ENCODE results near the gene OPCML.

Gene OPCML

GRCh38 chr11:133046252-133046651 lies 486.0 kb downstream of the OPCML start:
- TF ChIP-seq CTCF (IDR thresholded peaks at IDR 0.05; ENCODE audit: control insufficient read depth, insufficient read depth, low read depth, low read length, missing control alignments), result no peak
- no peak for DNase-seq (ENCODE audit: low read depth)
- no peak overlapping the region for H3K4me3 ChIP-seq (ENCODE audit: control insufficient read depth, low read depth, low read length)

GRCh38 chr11:133041928-133042882 lies 490.1 kb downstream of the OPCML start:
- no peak for DNase-seq (ENCODE audit: low read depth)
- no peak for TF ChIP-seq CTCF (IDR thresholded peaks at IDR 0.05; ENCODE audit: control insufficient read depth, insufficient read depth, low read depth, low read length, missing control alignments)
- H3K4me3 ChIP-seq (ENCODE audit: control insufficient read depth, low read depth, low read length), result no peak overlapping the region

GRCh38 chr11:133041181-133041580 lies 491.1 kb downstream of the OPCML start:
- no peak for DNase-seq (ENCODE audit: low read depth)
- no peak for TF ChIP-seq CTCF (IDR thresholded peaks at IDR 0.05; ENCODE audit: control insufficient read depth, insufficient read depth, low read depth, low read length, missing control alignments)

GRCh38 chr11:133040289-133040900 lies 491.9 kb downstream of the OPCML start:
- H3K4me3 ChIP-seq (ENCODE audit: control insufficient read depth, low read depth, low read length), result no peak overlapping the region
- no peak for TF ChIP-seq CTCF (IDR thresholded peaks at IDR 0.05; ENCODE audit: control insufficient read depth, insufficient read depth, low read depth, low read length, missing control alignments)
- no peak for DNase-seq (ENCODE audit: low read depth)

More at GRCh38 chr11:133041181-133041580, 491.1 kb downstream of the OPCML start:
- no peak overlapping the region for H3K4me3 ChIP-seq (ENCODE audit: control insufficient read depth, low read depth, low read length)

GRCh38 chr11:133038850-133039249 lies 493.5 kb downstream of the OPCML start:
- TF ChIP-seq CTCF (IDR thresholded peaks at IDR 0.05; ENCODE audit: control insufficient read depth, insufficient read depth, low read depth, low read length, missing control alignments), result no peak
- no peak overlapping the region for H3K4me3 ChIP-seq (ENCODE audit: control insufficient read depth, low read depth, low read length)
- DNase-seq (ENCODE audit: low read depth), result no peak

GRCh38 chr11:133034929-133035328 lies 497.4 kb downstream of the OPCML start:
- no peak overlapping the region for H3K4me3 ChIP-seq (ENCODE audit: control insufficient read depth, low read depth, low read length)
- TF ChIP-seq CTCF (IDR thresholded peaks at IDR 0.05; ENCODE audit: control insufficient read depth, insufficient read depth, low read depth, low read length, missing control alignments), result no peak
- DNase-seq (ENCODE audit: low read depth), result no peak

Data from AG09309 (cell line).